ENCODE results near the gene QARS1. TPM values are rescaled to one million over a fixed set of nuclear protein-coding genes. Genes with fewer than 3 reads are reported as not detected.
A peak's percentile ranks its signal among the peaks of the same experiment; 100 is the strongest.

Gene QARS1
- total and polyA plus RNA-seq, 2 of the 13 experiments (the other 11 are each of a cell fraction or from before 2014, with no cell fraction given), result 307 to 327 TPM

- TF ChIP-seq ZNF280D (CRISPR knock-in tag; IDR thresholded peaks at IDR 0.05), result no peak; the same call in 1 of the 2 replicates
- peak; percentile 28; the same call in 1 of the 2 replicates for TF ChIP-seq CBX5 (CRISPR knock-in tag; IDR thresholded peaks at IDR 0.05; ENCODE audit: borderline replicate concordance)
- TF ChIP-seq BRF2 (CRISPR knock-in tag; IDR thresholded peaks at IDR 0.05), result 0 out of 2 replicates have a peak, but pooled peaks have one; percentile 40
- TF ChIP-seq U2AF1 (optimal IDR thresholded peaks at IDR 0.05; ENCODE audit: low read depth, low read length), result no peak
- TF ChIP-seq ZNF639 (CRISPR knock-in tag; conservative IDR thresholded peaks at IDR 0.05), result peak; percentile 100
- 0 out of 2 replicates have a peak, but pooled peaks have one; percentile 21 for TF ChIP-seq DNMT1 (CRISPR knock-in tag; IDR thresholded peaks at IDR 0.05)
- no peak; the same call in 1 of the 2 replicates for TF ChIP-seq ZNF367 (CRISPR knock-in tag; IDR thresholded peaks at IDR 0.05; ENCODE audit: borderline replicate concordance)
- no peak for TF ChIP-seq ZNF549 (CRISPR knock-in tag; IDR thresholded peaks at IDR 0.05)
- TF ChIP-seq BORCS8-MEF2B (CRISPR knock-in tag; IDR thresholded peaks at IDR 0.05), result peak; percentile 79
- no peak for TF ChIP-seq ZNF652 (CRISPR knock-in tag; IDR thresholded peaks at IDR 0.05; ENCODE audit: borderline replicate concordance, low read depth)
- TF ChIP-seq RBAK (CRISPR knock-in tag; IDR thresholded peaks at IDR 0.05), result no peak; the same call in 1 of the 2 replicates
- peak; percentile 68 for TF ChIP-seq RXRA (CRISPR knock-in tag; IDR thresholded peaks at IDR 0.05)
- peak; percentile 61; the same call in 1 of the 2 replicates for TF ChIP-seq SIN3B (IDR thresholded peaks at IDR 0.05; ENCODE audit: low read length)
- TF ChIP-seq ZNF124 (CRISPR knock-in tag; IDR thresholded peaks at IDR 0.05), result 0 out of 2 replicates have a peak, but pooled peaks have one; percentile 71
- TF ChIP-seq HOXA7 (CRISPR knock-in tag; IDR thresholded peaks at IDR 0.05), result no peak
- no peak for TF ChIP-seq E2F5 (CRISPR knock-in tag; conservative IDR thresholded peaks at IDR 0.05)
- TF ChIP-seq ZNF512B (CRISPR knock-in tag; IDR thresholded peaks at IDR 0.05; ENCODE audit: borderline replicate concordance), result no peak
- TF ChIP-seq MBD4 (IDR thresholded peaks at IDR 0.05; ENCODE audit: borderline replicate concordance, low read length), result no peak
- no peak for TF ChIP-seq ZNF780A (CRISPR knock-in tag; IDR thresholded peaks at IDR 0.05)
- no peak; the same call in 1 of the 2 replicates for TF ChIP-seq CENPBD1 (CRISPR knock-in tag; IDR thresholded peaks at IDR 0.05; ENCODE audit: borderline replicate concordance, low read depth)
Measured at GRCh38 chr3:49120438-49121131, 16.0 kb upstream of the QARS1 start, which contains the start of gene USP19 (continued).
